ENCODE data around the gene LIX1L.

LIX1L gene

GRCh38 chr1:145985502-145986439 lies 28.0 kb upstream of the LIX1L start:
- no peak overlapping the region for H3K4me3 ChIP-seq (ENCODE audit: low read depth, low read length)
- no peak for DNase-seq (ENCODE audit: low read depth)
- TF ChIP-seq CTCF (IDR thresholded peaks at IDR 0.05; ENCODE audit: insufficient read depth, low read depth, low read length, missing control alignments): no peak

GRCh38 chr1:145985129-145985501 lies 27.3 kb upstream of the LIX1L start:
- TF ChIP-seq CTCF (IDR thresholded peaks at IDR 0.05; ENCODE audit: insufficient read depth, low read depth, low read length, missing control alignments): no peak
- DNase-seq (ENCODE audit: low read depth): no peak
- H3K4me3 ChIP-seq (ENCODE audit: low read depth, low read length): no peak overlapping the region

GRCh38 chr1:145983960-145984830 lies 26.4 kb upstream of the LIX1L start:
- no peak for DNase-seq (ENCODE audit: low read depth)
- TF ChIP-seq CTCF (IDR thresholded peaks at IDR 0.05; ENCODE audit: insufficient read depth, low read depth, low read length, missing control alignments): no peak
- no peak overlapping the region for H3K4me3 ChIP-seq (ENCODE audit: low read depth, low read length)

- TF ChIP-seq CTCF (IDR thresholded peaks at IDR 0.05; ENCODE audit: insufficient read depth, low read depth, low read length, missing control alignments): no peak
- H3K4me3 ChIP-seq (ENCODE audit: low read depth, low read length): no peak overlapping the region
- DNase-seq (ENCODE audit: low read depth): no peak
These were observed 25.4 kb upstream of the LIX1L start for GRCh38 chr1:145983206-145983675.

GRCh38 chr1:145982010-145982723 lies 24.4 kb upstream of the LIX1L start:
- DNase-seq (ENCODE audit: low read depth): no peak
- no peak for TF ChIP-seq CTCF (IDR thresholded peaks at IDR 0.05; ENCODE audit: insufficient read depth, low read depth, low read length, missing control alignments)
- H3K4me3 ChIP-seq (ENCODE audit: low read depth, low read length): no peak overlapping the region

- no peak for DNase-seq (ENCODE audit: low read depth)
- no peak overlapping the region for H3K4me3 ChIP-seq (ENCODE audit: low read depth, low read length)
- no peak for TF ChIP-seq CTCF (IDR thresholded peaks at IDR 0.05; ENCODE audit: insufficient read depth, low read depth, low read length, missing control alignments)
These were observed 22.7 kb upstream of the LIX1L start for GRCh38 chr1:145980457-145980994.
